ENCODE results near the gene SNCAIP. TPM values are rescaled to one million over a fixed set of nuclear protein-coding genes. Genes with fewer than 3 reads are reported as not detected.
A peak's percentile ranks its signal among the peaks of the same experiment; 100 is the strongest.

SNCAIP gene
- total RNA-seq, 3 donors from 2014 or later: 1.2 to 4.7 (median 2.7) TPM

DNA sequence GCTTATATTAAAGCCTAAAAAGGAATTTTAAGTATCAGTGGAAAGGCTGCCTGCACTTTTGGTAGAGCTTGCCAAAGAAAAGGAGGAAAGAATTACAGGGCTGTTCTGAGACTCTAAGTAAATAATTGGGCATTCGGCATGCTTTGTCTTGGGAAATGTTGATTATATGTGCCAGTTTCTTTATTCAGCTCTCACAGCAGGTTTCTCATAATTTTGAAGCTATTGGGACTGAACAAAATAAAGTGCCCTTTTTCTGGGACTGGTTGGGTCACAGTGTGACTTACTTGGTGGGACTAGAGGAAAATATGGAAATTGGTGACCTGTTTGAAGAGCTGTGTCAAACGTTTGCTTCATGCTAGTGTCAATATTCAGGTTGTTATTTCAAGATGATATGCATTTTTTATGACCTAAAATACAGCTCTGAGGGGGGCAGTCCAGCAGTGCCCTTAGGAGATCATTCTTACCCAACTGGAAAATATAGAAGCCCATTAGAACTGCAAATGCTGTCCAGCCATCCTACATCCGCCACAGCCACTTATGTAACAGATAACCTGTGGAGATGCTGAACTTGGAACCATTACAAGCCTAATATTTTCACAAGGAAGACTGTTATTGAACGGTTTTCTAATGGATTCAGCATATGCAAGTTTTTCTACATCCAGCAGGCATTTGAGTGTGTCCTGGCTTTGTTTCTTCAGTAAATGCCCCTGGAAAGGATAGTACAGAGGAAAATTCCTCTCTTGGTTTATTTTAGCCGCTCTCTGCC lies 122.4 kb downstream of the SNCAIP start:
- no peaks in the 10 kb centered on the region for H3K4me1 ChIP-seq (ENCODE audit: low read depth)
- no peaks in the 10 kb centered on the region for H3K36me3 ChIP-seq (ENCODE audit: low read depth)
- H3K9me3 ChIP-seq: no peaks in the 10 kb centered on the region
- TF ChIP-seq, protein P1, sequence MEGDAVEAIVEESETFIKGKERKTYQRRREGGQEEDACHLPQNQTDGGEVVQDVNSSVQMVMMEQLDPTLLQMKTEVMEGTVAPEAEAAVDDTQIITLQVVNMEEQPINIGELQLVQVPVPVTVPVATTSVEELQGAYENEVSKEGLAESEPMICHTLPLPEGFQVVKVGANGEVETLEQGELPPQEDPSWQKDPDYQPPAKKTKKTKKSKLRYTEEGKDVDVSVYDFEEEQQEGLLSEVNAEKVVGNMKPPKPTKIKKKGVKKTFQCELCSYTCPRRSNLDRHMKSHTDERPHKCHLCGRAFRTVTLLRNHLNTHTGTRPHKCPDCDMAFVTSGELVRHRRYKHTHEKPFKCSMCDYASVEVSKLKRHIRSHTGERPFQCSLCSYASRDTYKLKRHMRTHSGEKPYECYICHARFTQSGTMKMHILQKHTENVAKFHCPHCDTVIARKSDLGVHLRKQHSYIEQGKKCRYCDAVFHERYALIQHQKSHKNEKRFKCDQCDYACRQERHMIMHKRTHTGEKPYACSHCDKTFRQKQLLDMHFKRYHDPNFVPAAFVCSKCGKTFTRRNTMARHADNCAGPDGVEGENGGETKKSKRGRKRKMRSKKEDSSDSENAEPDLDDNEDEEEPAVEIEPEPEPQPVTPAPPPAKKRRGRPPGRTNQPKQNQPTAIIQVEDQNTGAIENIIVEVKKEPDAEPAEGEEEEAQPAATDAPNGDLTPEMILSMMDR (IDR thresholded peaks at IDR 0.05): no peak
- H3K4me3 ChIP-seq: no peak overlapping the region
- intact Hi-C loops (cut with DNase I, micrococcal nuclease): no loop called here
- DNase-seq (no peak), ATAC-seq (no peak)

DNA sequence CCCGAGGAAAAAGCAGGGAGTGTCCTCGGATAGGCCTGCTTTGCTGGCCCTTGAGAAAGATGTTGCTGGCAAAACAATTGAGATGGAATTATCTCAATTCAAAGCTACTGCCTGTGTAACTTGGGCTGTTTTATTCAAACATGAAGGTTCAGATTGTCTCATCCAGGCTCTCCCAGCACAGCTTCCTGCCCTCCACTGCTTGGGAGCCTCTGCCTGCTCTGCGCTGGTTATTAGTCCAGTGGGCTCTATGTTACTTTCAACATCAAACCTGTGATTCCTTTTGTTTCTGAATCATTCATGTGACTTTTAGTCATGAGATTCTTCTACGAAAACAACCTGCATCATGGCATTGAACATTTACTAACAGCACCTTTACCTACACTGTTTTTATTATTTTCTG lies 123.2 kb downstream of the SNCAIP start:
- H3K4me3 ChIP-seq: no peak overlapping the region
- no peaks in the 10 kb centered on the region for H3K4me1 ChIP-seq (ENCODE audit: low read depth)
- TF ChIP-seq, protein P1 (IDR thresholded peaks at IDR 0.05): no peak
- DNase-seq (no peak), ATAC-seq (no peak)
- intact Hi-C loops (cut with DNase I, micrococcal nuclease): no loop called here
- H3K36me3 ChIP-seq (ENCODE audit: low read depth): no peaks in the 10 kb centered on the region
- H3K9me3 ChIP-seq: no peaks in the 10 kb centered on the region

DNA sequence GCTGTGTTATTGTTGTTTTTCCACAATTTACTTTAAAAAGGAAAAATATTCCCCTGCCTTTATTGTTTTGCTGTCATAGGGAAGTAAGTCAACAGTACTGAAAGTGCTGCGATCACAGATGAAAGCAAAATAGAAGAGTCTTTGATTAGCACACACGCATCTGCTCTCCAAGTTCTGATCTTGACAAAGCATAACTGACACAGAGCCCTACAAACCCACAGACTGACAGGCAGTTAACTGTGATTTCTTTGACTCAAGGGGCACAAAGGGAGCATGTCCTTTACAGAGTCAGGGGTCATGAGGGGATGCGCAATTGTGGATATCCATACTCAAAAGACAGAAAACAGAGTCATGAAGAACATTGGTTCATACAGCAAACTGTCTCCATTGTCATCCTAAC lies 123.7 kb downstream of the SNCAIP start:
- DNase-seq: no peak
- intact Hi-C loops (cut with DNase I, micrococcal nuclease): no loop called here
- H3K4me1 ChIP-seq (ENCODE audit: low read depth): no peaks in the 10 kb centered on the region
- H3K4me3 ChIP-seq: no peak overlapping the region
- H3K9me3 ChIP-seq: no peaks in the 10 kb centered on the region
- no peaks in the 10 kb centered on the region for H3K36me3 ChIP-seq (ENCODE audit: low read depth)
- ATAC-seq: no peak
- TF ChIP-seq, protein P1 (IDR thresholded peaks at IDR 0.05): no peak

DNA sequence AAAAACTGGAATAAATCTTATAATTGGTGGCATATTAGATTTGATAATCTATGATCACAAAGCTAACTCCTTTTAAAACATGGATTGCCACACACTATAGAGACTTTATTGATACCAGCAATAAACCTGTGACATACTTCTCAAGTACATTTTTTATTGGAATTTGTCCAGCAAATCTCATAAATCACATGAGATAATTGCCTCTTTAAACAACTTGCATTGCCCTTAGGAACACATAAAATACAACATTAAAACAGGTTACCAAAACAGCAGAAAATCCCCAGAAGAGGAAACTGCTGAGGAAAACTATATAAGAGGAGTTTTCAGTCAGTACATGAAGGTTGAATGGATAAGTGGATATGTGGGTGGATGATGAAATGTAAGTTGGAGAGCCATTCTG lies 124.6 kb downstream of the SNCAIP start:
- intact Hi-C loops (cut with DNase I, micrococcal nuclease): no loop called here
- H3K36me3 ChIP-seq (ENCODE audit: low read depth): no peaks in the 10 kb centered on the region
- no peaks in the 10 kb centered on the region for H3K4me1 ChIP-seq (ENCODE audit: low read depth)
- TF ChIP-seq, protein P1 (IDR thresholded peaks at IDR 0.05): no peak
- ATAC-seq (peak; percentile 85), DNase-seq (no peak)
- H3K9me3 ChIP-seq: no peaks in the 10 kb centered on the region
- H3K4me3 ChIP-seq: no peak overlapping the region

DNA sequence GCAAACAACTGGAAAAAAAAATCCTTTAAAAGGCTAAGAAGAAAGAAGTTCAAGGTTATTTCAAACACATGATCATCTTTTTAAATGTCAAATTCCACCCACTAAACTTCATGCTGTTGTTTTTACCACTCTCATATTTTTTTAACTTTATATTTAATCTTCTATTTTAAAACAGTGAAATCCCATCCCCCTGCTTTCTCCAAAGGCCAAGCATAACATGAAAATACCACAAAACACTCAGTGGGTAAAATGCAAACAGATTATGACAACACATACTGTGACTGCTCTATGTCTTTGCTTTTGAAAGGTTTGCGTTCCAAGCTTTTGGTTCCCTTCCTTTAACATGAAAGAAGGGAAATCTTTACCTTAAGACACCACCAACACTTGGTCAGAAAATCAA lies 127.6 kb downstream of the SNCAIP start:
- H3K9me3 ChIP-seq: no peaks in the 10 kb centered on the region
- H3K4me3 ChIP-seq: no peak overlapping the region
- no peaks in the 10 kb centered on the region for H3K36me3 ChIP-seq (ENCODE audit: low read depth)
- no peaks in the 10 kb centered on the region for H3K4me1 ChIP-seq (ENCODE audit: low read depth)
- ATAC-seq (no peak), DNase-seq (no peak)
- TF ChIP-seq, protein P1 (IDR thresholded peaks at IDR 0.05): no peak
- intact Hi-C loops (cut with DNase I, micrococcal nuclease): no loop called here

Data from mucosa of descending colon (tissue), 3 donors.